H1 (cell line): Measurements from ENCODE around the gene MUC5AC. TPM values are rescaled to one million over a fixed set of nuclear protein-coding genes. Genes with fewer than 3 reads are reported as not detected.

Source experiments
- CTCF ChIA-PET: fragments of 300-600 bp; sonication (Branson Sonifier 250); formaldehyde crosslinking; loops from one replicate; lab custom pipeline; 2021; ENCODE audit not compliant: partially characterized antibody; lab: Charles Lee
- POLR2A ChIA-PET: fragments of 300-600 bp; sonication (Branson Sonifier 250); formaldehyde crosslinking; loops from one replicate; lab custom pipeline; 2021; ENCODE audit warnings: inconsistent platforms; ENCODE audit not compliant: partially characterized antibody; lab: Charles Lee
- DNase-seq, 2 experiments: peaks; one replicate each; pipeline versions ENCODE4 v3.0.0 to v3.0.0-alpha.2; 2010 to 2022; ENCODE audit warnings: low spot score in 2 of 2, low read depth in 1 of 2, mixed read lengths in 1 of 2
- FAIRE-seq: peaks from 2 replicates; lab custom pipeline; 2011; peaks lifted over from hg19 to GRCh38; lab: Jason Lieb, UNC
- H2AFZ ChIP-seq: 2 replicates; pipeline ENCODE4 v1.8.1; 2012; ENCODE audit warnings: low read length, inconsistent platforms
- H2AK5ac ChIP-seq: 2 replicates; pipeline ENCODE4 v1.6.1; 2013; ENCODE audit warnings: low read depth, low read length
- H2BK120ac ChIP-seq: replicated peaks from 2 replicates; pipeline ENCODE3; 2013; ENCODE audit warnings: low read depth, low read length, inconsistent platforms
- H2BK12ac ChIP-seq: 2 replicates; pipeline ENCODE4 v1.6.1; 2013; ENCODE audit warnings: low read depth, low read length
- H2BK15ac ChIP-seq: 2 replicates; pipeline ENCODE4 v1.6.1; 2013; ENCODE audit warnings: low read length
- H2BK20ac ChIP-seq: 2 replicates; pipeline ENCODE4 v1.6.1; 2013; ENCODE audit warnings: low read length
- H2BK5ac ChIP-seq: 2 replicates; pipeline ENCODE4 v1.6.1; 2013; ENCODE audit warnings: low read depth, low read length
- H3K14ac ChIP-seq: 2 replicates; pipeline ENCODE4 v1.6.1; 2013; ENCODE audit warnings: inconsistent platforms; ENCODE audit not compliant: insufficient read length
- H3K18ac ChIP-seq: 2 replicates; pipeline ENCODE4 v1.6.1; 2013; ENCODE audit warnings: low read length; ENCODE audit errors: extremely low read depth
- H3K23ac ChIP-seq: 2 replicates; pipeline ENCODE4 v1.6.1; 2013; ENCODE audit warnings: inconsistent platforms; ENCODE audit not compliant: insufficient read length
- H3K23me2 ChIP-seq: 2 replicates; pipeline ENCODE4 v1.6.1; 2013; ENCODE audit warnings: low read depth, low read length
- H3K27ac ChIP-seq: 2 replicates; pipeline ENCODE4 v1.6.1; 2011; ENCODE audit warnings: low read depth, low read length, inconsistent platforms
- H3K27me3 ChIP-seq, 4 experiments: replicated peaks in 1 of 4; 1 replicate in 1 of 4; 2 replicates in 3 of 4; pipeline versions ENCODE4 v1.6.1 to v1.8.1; 2011 to 2013; ENCODE audit warnings: low read length in 3 of 4, mild to moderate bottlenecking in 3 of 4, inconsistent platforms in 2 of 4, mixed read lengths in 2 of 4, moderate library complexity in 1 of 4; ENCODE audit not compliant: control insufficient read depth in 3 of 4, insufficient read depth in 3 of 4; ENCODE audit errors: extremely low read depth in 1 of 4
- H3K36me3 ChIP-seq, 4 experiments: 2 replicates each; pipeline versions ENCODE4 v1.6.1 to v1.8.1; 2011 to 2013; ENCODE audit warnings: mild to moderate bottlenecking in 4 of 4, low read length in 3 of 4, moderate library complexity in 2 of 4, control low read depth in 1 of 4, inconsistent platforms in 1 of 4; ENCODE audit not compliant: insufficient read depth in 4 of 4, control insufficient read depth in 2 of 4
- H3K4ac ChIP-seq: replicated peaks from 2 replicates; pipeline ENCODE3; 2013; ENCODE audit warnings: low read length, low read depth, mixed read lengths, inconsistent platforms; ENCODE audit not compliant: insufficient read length
- H3K4me1 ChIP-seq, 4 experiments: replicated peaks in 1 of 4; 1 replicate in 1 of 4; 2 replicates in 3 of 4; pipeline versions ENCODE4 v1.6.1 to v1.8.1; 2011 to 2013; ENCODE audit warnings: low read length in 3 of 4, inconsistent platforms in 2 of 4, mixed read lengths in 1 of 4; ENCODE audit not compliant: insufficient read depth in 4 of 4, control insufficient read depth in 3 of 4
- H3K4me2 ChIP-seq, 2 experiments: 2 replicates each; pipeline versions ENCODE4 v1.6.1 to v1.8.1; 2011 to 2013; ENCODE audit warnings: low read depth in 2 of 2, low read length in 2 of 2, control low read depth in 1 of 2, inconsistent platforms in 1 of 2, mild to moderate bottlenecking in 1 of 2; ENCODE audit not compliant: insufficient read depth in 1 of 2
- H3K4me3 ChIP-seq, 4 experiments: fragments of 200-600, 300-600 bp in 1 of 4; sonication (generic), shearing (Covaris generic), sonication (Bioruptor Twin) in 1 of 4; 2 replicates each; pipeline versions ENCODE4 v1.5.1 to v1.8.1; 2011 to 2016; ENCODE audit warnings: low read length in 4 of 4, low read depth in 3 of 4, control low read depth in 2 of 4, inconsistent platforms in 2 of 4, mild to moderate bottlenecking in 2 of 4, mixed read lengths in 1 of 4, moderate library complexity in 1 of 4; ENCODE audit not compliant: insufficient read depth in 2 of 4; ENCODE audit errors: extremely low read depth in 1 of 4
- H3K56ac ChIP-seq: replicated peaks from 2 replicates; pipeline ENCODE3; 2013; ENCODE audit warnings: low read depth, mild to moderate bottlenecking, mixed read lengths, low read length, inconsistent platforms; ENCODE audit not compliant: insufficient read length
- H3K79me1 ChIP-seq: 2 replicates; pipeline ENCODE4 v1.6.1; 2013; ENCODE audit warnings: low read depth, low read length, control low read depth
- H3K79me2 ChIP-seq, 2 experiments: 2 replicates each; pipeline versions ENCODE4 v1.6.1 to v1.8.1; 2012 to 2013; ENCODE audit warnings: low read length in 2 of 2, mild to moderate bottlenecking in 2 of 2, inconsistent platforms in 1 of 2; ENCODE audit not compliant: insufficient read depth in 2 of 2, control insufficient read depth in 1 of 2
- H3K9ac ChIP-seq, 4 experiments: replicated peaks in 1 of 4; 1 replicate in 1 of 4; 2 replicates in 3 of 4; pipeline versions ENCODE4 v1.6.1 to v1.8.1; 2011 to 2013; ENCODE audit warnings: low read depth in 3 of 4, low read length in 3 of 4, control low read depth in 2 of 4, mild to moderate bottlenecking in 2 of 4, moderate library complexity in 2 of 4, inconsistent platforms in 1 of 4; ENCODE audit errors: extremely low read depth in 1 of 4
- H3K9me3 ChIP-seq, 2 experiments: 2 replicates each; pipeline versions ENCODE4 v1.6.1 to v1.8.1; 2012 to 2013; ENCODE audit warnings: mild to moderate bottlenecking in 2 of 2, moderate library complexity in 2 of 2, control low read depth in 1 of 2, inconsistent platforms in 1 of 2, low read depth in 1 of 2, low read length in 1 of 2, mixed read lengths in 1 of 2; ENCODE audit not compliant: insufficient read depth in 2 of 2
- H4K20me1 ChIP-seq, 2 experiments: replicated peaks in 1 of 2; 2 replicates each; pipeline versions ENCODE3 to v1.8.1; 2011 to 2013; ENCODE audit warnings: inconsistent platforms in 2 of 2, low read length in 2 of 2, mild to moderate bottlenecking in 1 of 2; ENCODE audit not compliant: insufficient read depth in 2 of 2, control insufficient read depth in 1 of 2
- H4K5ac ChIP-seq: 2 replicates; pipeline ENCODE4 v1.6.1; 2013; ENCODE audit warnings: low read length, low read depth, mixed read lengths, inconsistent platforms; ENCODE audit not compliant: insufficient read length
- H4K8ac ChIP-seq: 2 replicates; pipeline ENCODE4 v1.8.0; 2013; ENCODE audit warnings: mild to moderate bottlenecking, moderate library complexity, low read length, inconsistent platforms; ENCODE audit not compliant: insufficient read depth; ENCODE audit errors: extremely low read depth
- H4K91ac ChIP-seq: replicated peaks from 2 replicates; pipeline ENCODE3; 2013; ENCODE audit warnings: low read length, mixed read lengths, inconsistent platforms; ENCODE audit not compliant: insufficient read length
- CEBPB ChIP-seq: IDR thresholded peaks from 2 replicates; pipeline ENCODE4 v1.6.1; 2012; ENCODE audit warnings: low read depth, low read length
- HDAC2 ChIP-seq, 2 experiments: fragments of 300-600 bp in 1 of 2; sonication (generic) in 1 of 2; IDR thresholded peaks; 2 replicates each; pipeline ENCODE4 v1.6.1; 2011 to 2012; ENCODE audit warnings: low read depth in 2 of 2, low read length in 2 of 2, mild to moderate bottlenecking in 2 of 2, moderate library complexity in 2 of 2, borderline replicate concordance in 1 of 2, inconsistent platforms in 1 of 2
- MAFK ChIP-seq: IDR thresholded peaks from 2 replicates; pipeline ENCODE4 v1.6.1; 2012; ENCODE audit warnings: low read depth, mild to moderate bottlenecking, improper control_type of control experiment, low read length
- SRF ChIP-seq: IDR thresholded peaks from 2 replicates; pipeline ENCODE4 v1.6.1; 2011; ENCODE audit warnings: mild to moderate bottlenecking, low read depth, low read length, moderate library complexity
- SUZ12 ChIP-seq: fragments of 200-600 bp; sonication (generic); IDR thresholded peaks from 2 replicates; pipeline ENCODE4 v1.6.1; 2012; ENCODE audit warnings: mild to moderate bottlenecking, inconsistent platforms, low read length, moderate library complexity, mixed read lengths
- WGBS, 2 experiments: shearing (Covaris generic) in 1 of 2; methylation state at CpG; one replicate each; pipeline versions ENCODE4 v1.1.6 to v1.1.7; 2013 to 2015; ENCODE audit warnings: low lambda C conversion rate in 2 of 2, mixed read lengths in 2 of 2, inconsistent platforms in 1 of 2, low coverage in 1 of 2, missing lambda C conversion rate in 1 of 2; ENCODE audit not compliant: insufficient replicate concordance in 2 of 2, insufficient coverage in 1 of 2, insufficient read length in 1 of 2; ENCODE audit errors: extremely low coverage in 1 of 2, missing lambda C conversion rate in 1 of 2; 5-methylcytosine and 5-hydroxymethylcytosine counted together
- polyA plus RNA-seq, 7 experiments: library from polyadenylated mRNA; depleted of rRNA in 3 of 7; stranded (reverse) in 5 of 7; unstranded in 2 of 7; fragments of >200 nt in 5 of 7; fragments of 200-250 nt in 2 of 7; gene quantifications; 1 replicate in 5 of 7; 2 replicates in 1 of 7; 4 replicates in 1 of 7; pipeline versions ENCODE4 v1.2.1 to v1.2.3, GENCODE V29; 2011 to 2013; ENCODE audit warnings: missing spikeins in 2 of 7, mixed read lengths in 2 of 7
- total RNA-seq: library from RNA; stranded (reverse); fragmentation: NEBNext Ultra II Directional; extraction: Animal tissue kit (Norgen Biotek cat#: 25700); gene quantifications from 2 replicates; pipeline ENCODE4 v1.2.1, GENCODE V29; 2021

Gene MUC5AC
- total and polyA plus RNA-seq, 2 of the 8 experiments (the other 6 are each of a cell fraction or from before 2014, with no cell fraction given): not detected

GRCh38 chr11:1162491-1163311 lies 4.9 kb downstream of the MUC5AC start:
- no peak for DNase-seq
- Histone ChIP-seq H3K4ac (no peak overlapping the region), H3K18ac (no peak overlapping the region), H3K36me3 (no peaks in the 10 kb centered on the region), H2BK120ac (no peak overlapping the region), H3K79me2 (no peaks in the 10 kb centered on the region), H2AK5ac (no peak overlapping the region), H2BK20ac (no peak overlapping the region), H2BK15ac (no peak overlapping the region), H2BK12ac (no peak overlapping the region), H3K56ac (no peak overlapping the region), H3K23me2 (no peaks in the 10 kb centered on the region), H3K23ac (no peak overlapping the region), H3K14ac (no peak overlapping the region), H4K8ac (peak overlapping the region; percentile 25; the same call in 1 of the 2 replicates), H3K27ac (no peak overlapping the region), H3K27me3 (no peaks in the 10 kb centered on the region), H3K9ac (no peak overlapping the region), H3K79me1 (no peaks in the 10 kb centered on the region), H3K4me1 (no peaks in the 10 kb centered on the region), H3K4me3 (no peak overlapping the region), H2AFZ (no peak overlapping the region), H4K91ac (no peak overlapping the region), H4K5ac (no peak overlapping the region), H2BK5ac (no peak overlapping the region), H3K4me2 (no peak overlapping the region), H3K9me3 (peaks cover 5 to 73% of the 10 kb centered on the region in 2 experiments; a peak in 2 of 4 replicates), H4K20me1 (no peaks in the 10 kb centered on the region)
- no peak for TF ChIP-seq SUZ12
- no peak for TF ChIP-seq HDAC2 (IDR thresholded peaks at IDR 0.05; ENCODE audit: borderline replicate concordance in 1 of 2, low read depth in 2 of 2, low read length in 2 of 2)
- TF ChIP-seq MAFK: no peak
- no peak for TF ChIP-seq CEBPB
- no peak for TF ChIP-seq SRF
- FAIRE-seq: no peak
- WGBS, 2 experiments: 82% methylated on average over 27 of the region's 28 CpGs; no CpG with 5 or more reads in 1 of the 2 experiments
- ChIA-PET CTCF (interaction anchor here (0.8 kb wide), 1 partner anchor 48 kb away, joined by 4 read pairs; no protein-coding TSS in a partner anchor), POLR2A (no interaction called here)
